HEK293 (cell line): ENCODE data around the gene BCAN.

Source experiments
- CTCF ChIA-PET: fragments of 350-600 bp; formaldehyde crosslinking; extraction: SDS; loops from one replicate; lab custom pipeline; 2021; ENCODE audit warnings: antibody characterized with exemption; lab: Yijun Ruan, JAX
- POLR2A ChIA-PET: fragments of 300-600 bp; formaldehyde crosslinking; extraction: SDS; loops from one replicate; lab custom pipeline; 2020; ENCODE audit warnings: antibody characterized with exemption, inconsistent platforms; lab: Yijun Ruan, JAX
- H3K27ac ChIP-seq: fragments of 200-500 bp; sonication (Bioruptor generic); 2 replicates; pipeline ENCODE4 v1.5.1; 2014; ENCODE audit warnings: low read depth, low read length, control low read depth, inconsistent platforms; ENCODE audit errors: extremely low read depth
- H3K36me3 ChIP-seq, 2 experiments: fragments of 200-500 bp in 1 of 2; sonication (Bioruptor generic) in 1 of 2; 1 replicate in 1 of 2; 2 replicates in 1 of 2; pipeline ENCODE4 v1.5.1; 2014 to 2017; ENCODE audit warnings: inconsistent platforms in 2 of 2, low read length in 2 of 2; ENCODE audit not compliant: control insufficient read depth in 2 of 2, insufficient read depth in 1 of 2
- H3K4me1 ChIP-seq: fragments of 200-500 bp; sonication (Bioruptor generic); 2 replicates; pipeline ENCODE4 v1.5.1; 2014; ENCODE audit warnings: mild to moderate bottlenecking, low read length, inconsistent platforms; ENCODE audit not compliant: control insufficient read depth, insufficient read depth
- H3K4me3 ChIP-seq: 2 replicates; pipeline ENCODE4 v1.5.1; 2011; ENCODE audit warnings: low read depth, mild to moderate bottlenecking, control low read depth, low read length, moderate library complexity
- H3K9me3 ChIP-seq: fragments of 200-500 bp; sonication (Bioruptor generic); 2 replicates; pipeline ENCODE4 v1.5.1; 2014; ENCODE audit warnings: low read depth, low read length, inconsistent platforms; ENCODE audit not compliant: control insufficient read depth, insufficient read depth
- CTCF ChIP-seq: fragments of 450-650 bp; formaldehyde crosslinking; IDR thresholded peaks from 2 replicates; pipeline ENCODE4 v1.5.1; 2016; ENCODE audit warnings: missing biosample characterization, missing genetic modification characterization
- ELK4 ChIP-seq: IDR thresholded peaks from 2 replicates; pipeline ENCODE4 v1.6.1; 2011; ENCODE audit warnings: mild to moderate bottlenecking, low read depth, low read length, borderline replicate concordance
- GLIS2 ChIP-seq: fragments of 450-650 bp; formaldehyde crosslinking; IDR thresholded peaks from 2 replicates; pipeline ENCODE4 v1.5.1; 2016; ENCODE audit warnings: missing biosample characterization, missing genetic modification characterization
- KLF17 ChIP-seq: fragments of 450-650 bp; formaldehyde crosslinking; IDR thresholded peaks from 2 replicates; pipeline ENCODE4 v1.5.1; 2016; ENCODE audit warnings: missing biosample characterization, missing genetic modification characterization
- KLF8 ChIP-seq: fragments of 450-650 bp; formaldehyde crosslinking; IDR thresholded peaks from 2 replicates; pipeline ENCODE4 v1.5.1; 2016; ENCODE audit warnings: missing biosample characterization, missing genetic modification characterization
- MYNN ChIP-seq: fragments of 450-650 bp; formaldehyde crosslinking; IDR thresholded peaks from 2 replicates; pipeline ENCODE4 v1.5.1; 2016; ENCODE audit warnings: missing biosample characterization, missing genetic modification characterization, borderline replicate concordance
- ZBTB11 ChIP-seq: fragments of 450-650 bp; formaldehyde crosslinking; conservative IDR thresholded peaks from 2 replicates; pipeline ENCODE4 v1.5.1; 2016; ENCODE audit warnings: low read depth, missing biosample characterization, missing genetic modification characterization
- ZBTB8A ChIP-seq: fragments of 450-650 bp; formaldehyde crosslinking; IDR thresholded peaks from 2 replicates; pipeline ENCODE4 v1.5.1; 2016; ENCODE audit warnings: missing biosample characterization, missing genetic modification characterization
- ZEB2 ChIP-seq: fragments of 450-650 bp; formaldehyde crosslinking; IDR thresholded peaks from 2 replicates; pipeline ENCODE4 v1.5.1; 2016; ENCODE audit warnings: missing biosample characterization, missing genetic modification characterization
- ZIC2 ChIP-seq: fragments of 450-650 bp; formaldehyde crosslinking; IDR thresholded peaks from 2 replicates; pipeline ENCODE4 v1.5.1; 2016; ENCODE audit warnings: missing biosample characterization, missing genetic modification characterization
- ZNF18 ChIP-seq: fragments of 450-650 bp; formaldehyde crosslinking; IDR thresholded peaks from 2 replicates; pipeline ENCODE4 v1.5.1; 2016; ENCODE audit warnings: missing biosample characterization, missing genetic modification characterization
- ZNF2 ChIP-seq: fragments of 450-650 bp; formaldehyde crosslinking; IDR thresholded peaks from 2 replicates; pipeline ENCODE4 v1.5.1; 2016; ENCODE audit warnings: missing biosample characterization, missing genetic modification characterization
- ZNF202 ChIP-seq: fragments of 450-650 bp; formaldehyde crosslinking; IDR thresholded peaks from 2 replicates; pipeline ENCODE4 v1.5.1; 2016; ENCODE audit warnings: missing biosample characterization, missing genetic modification characterization, borderline replicate concordance
- ZNF311 ChIP-seq: fragments of 450-650 bp; formaldehyde crosslinking; IDR thresholded peaks from 2 replicates; pipeline ENCODE4 v1.5.1; 2017; ENCODE audit warnings: missing biosample characterization, missing genetic modification characterization, borderline replicate concordance
- ZNF354C ChIP-seq: fragments of 450-650 bp; formaldehyde crosslinking; IDR thresholded peaks from 2 replicates; pipeline ENCODE4 v1.5.1; 2016; ENCODE audit warnings: missing biosample characterization, missing genetic modification characterization, low read depth, borderline replicate concordance
- ZNF366 ChIP-seq: fragments of 450-650 bp; formaldehyde crosslinking; conservative IDR thresholded peaks from 2 replicates; pipeline ENCODE4 v1.5.1; 2016; ENCODE audit warnings: missing biosample characterization, missing genetic modification characterization
- ZNF394 ChIP-seq: fragments of 450-650 bp; formaldehyde crosslinking; IDR thresholded peaks from 2 replicates; pipeline ENCODE4 v1.5.1; 2016; ENCODE audit warnings: missing biosample characterization, missing genetic modification characterization, mild to moderate bottlenecking, moderate library complexity, borderline replicate concordance
- ZNF404 ChIP-seq: fragments of 450-650 bp; formaldehyde crosslinking; IDR thresholded peaks from 2 replicates; pipeline ENCODE4 v1.5.1; 2017; ENCODE audit warnings: missing biosample characterization, missing genetic modification characterization
- ZNF416 ChIP-seq: fragments of 450-650 bp; formaldehyde crosslinking; IDR thresholded peaks from 2 replicates; pipeline ENCODE4 v1.5.1; 2016; ENCODE audit warnings: missing biosample characterization, missing genetic modification characterization
- ZNF561 ChIP-seq: fragments of 450-650 bp; IDR thresholded peaks from 2 replicates; pipeline ENCODE4 v1.5.1; 2018; ENCODE audit warnings: missing biosample characterization, missing genetic modification characterization, borderline replicate concordance
- ZNF596 ChIP-seq: fragments of 450-650 bp; IDR thresholded peaks from 2 replicates; pipeline ENCODE4 v1.5.0; 2018; ENCODE audit warnings: missing biosample characterization, mild to moderate bottlenecking, missing genetic modification characterization, moderate library complexity
- ZNF645 ChIP-seq: fragments of 450-650 bp; formaldehyde crosslinking; IDR thresholded peaks from 2 replicates; pipeline ENCODE4; 2016; ENCODE audit warnings: missing biosample characterization, missing genetic modification characterization
- ZNF664 ChIP-seq: fragments of 450-650 bp; formaldehyde crosslinking; IDR thresholded peaks from 2 replicates; pipeline ENCODE4 v1.5.1; 2016; ENCODE audit warnings: missing biosample characterization, missing genetic modification characterization
- ZNF677 ChIP-seq: fragments of 450-650 bp; IDR thresholded peaks from 2 replicates; pipeline ENCODE4 v1.5.0; 2018; ENCODE audit warnings: missing biosample characterization, mild to moderate bottlenecking, missing genetic modification characterization, moderate library complexity
- ZNF777 ChIP-seq: fragments of 450-650 bp; formaldehyde crosslinking; IDR thresholded peaks from 2 replicates; pipeline ENCODE4 v1.5.1; 2017; ENCODE audit warnings: missing biosample characterization, missing genetic modification characterization, borderline replicate concordance
- ZNF830 ChIP-seq: fragments of 450-650 bp; IDR thresholded peaks from 2 replicates; pipeline ENCODE4 v1.5.0; 2018; ENCODE audit warnings: missing biosample characterization, missing genetic modification characterization, low read depth, mild to moderate bottlenecking, moderate library complexity

BCAN gene

GRCh38 chr1:156623946-156624813 is 17.7 kb upstream of the BCAN start:
- POLR2A ChIA-PET: interaction anchor here (0.6 to 2.1 kb wide), 14 partner anchors 8 to 144 kb away, joined by 3 to 11 read pairs (median 4); partner anchors contain the start of genes CRABP2 and PRCC
- TF ChIP-seq CTCF (tag by site-specific recombination): peak; percentile 50; the same call in 1 of the 2 replicates
- TF ChIP-seq ZNF830: no peak
- no peak; the same call in 1 of the 2 replicates for TF ChIP-seq KLF17 (tag by site-specific recombination)
- 0 out of 2 replicates have a peak, but pooled peaks have one; percentile 47 for TF ChIP-seq ZNF561 (tag by site-specific recombination)
- TF ChIP-seq ZNF366: no peak; the same call in 1 of the 2 replicates
- no peak for TF ChIP-seq ZNF202 (tag by site-specific recombination)
- peak; percentile 31; the same call in 1 of the 2 replicates for TF ChIP-seq ZBTB11 (tag by site-specific recombination)
- TF ChIP-seq ZNF677: no peak
- TF ChIP-seq ZNF404 (tag by site-specific recombination): no peak
- no peak for TF ChIP-seq MYNN (tag by site-specific recombination)
- TF ChIP-seq ZNF394 (tag by site-specific recombination): no peak
- TF ChIP-seq ZNF596 (tag by site-specific recombination): 0 out of 2 replicates have a peak, but pooled peaks have one; percentile 30
- TF ChIP-seq ZNF645 (tag by site-specific recombination): no peak
- peak; percentile 19; the same call in 1 of the 2 replicates for TF ChIP-seq ZIC2 (tag by site-specific recombination)
- no peak for TF ChIP-seq ZNF416
- no peak for TF ChIP-seq ZNF18 (tag by site-specific recombination)
- TF ChIP-seq ELK4: no peak
- no peak for TF ChIP-seq ZNF664 (tag by site-specific recombination)
- no peak for TF ChIP-seq ZNF354C
- TF ChIP-seq GLIS2 (tag by site-specific recombination): peak; percentile 46; the same call in 1 of the 2 replicates
- peak; percentile 37 for TF ChIP-seq ZEB2 (tag by site-specific recombination)
- peak; percentile 16; the same call in 1 of the 2 replicates for TF ChIP-seq KLF8 (tag by site-specific recombination)
- no peak for TF ChIP-seq ZNF777
- peak; percentile 90 for TF ChIP-seq ZBTB8A (tag by site-specific recombination)
- no peak for TF ChIP-seq ZNF2
- no peak for TF ChIP-seq ZNF311 (tag by site-specific recombination)

More at GRCh38 chr1:156623946-156624813, 17.7 kb upstream of the BCAN start:
- peak overlapping the region; percentile 35 for H3K4me3 ChIP-seq
- no peaks in the 10 kb centered on the region; the same call in 1 of the 2 replicates for H3K4me1 ChIP-seq
- no peaks in the 10 kb centered on the region for H3K36me3 ChIP-seq
- CTCF ChIA-PET: interaction anchor here (0.5 to 14.1 kb wide), 27 partner anchors 10 to 1169 kb away, joined by 3 to 294 read pairs (median 5); partner anchors contain the start of genes BCAN, NAXE and NES
- no peak overlapping the region for H3K27ac ChIP-seq
- no peaks in the 10 kb centered on the region for H3K9me3 ChIP-seq
